NT2/D1 (cell line): Measurements from ENCODE around the gene RHBDL3.

Source experiments
- YY1 ChIP-seq: IDR thresholded peaks from 2 replicates; pipeline ENCODE4 v1.6.1; 2011; ENCODE audit not compliant: insufficient read length, insufficient read depth
- ZNF274 ChIP-seq: IDR thresholded peaks from 2 replicates; pipeline ENCODE4 v1.6.1; 2011; ENCODE audit warnings: mild to moderate bottlenecking, low read depth, low read length

- TF ChIP-seq YY1 (no peak), ZNF274 (no peak)
Measured at GRCh38 chr17:32241640-32242039, 24.0 kb upstream of the RHBDL3 start.
